ENCODE data around the gene PRIMA1. TPM values are rescaled to one million over a fixed set of nuclear protein-coding genes. Genes with fewer than 3 reads are reported as not detected.
A peak's percentile ranks its signal among the peaks of the same experiment; 100 is the strongest.

Gene PRIMA1
- polyA plus RNA-seq, 1 of the 3 experiments (the other 2 are of a cell fraction) = 0.18 TPM

GRCh38 chr14:93784878-93785277, 3.4 kb downstream of the PRIMA1 start:
- Histone ChIP-seq H3K4me1 (ENCODE audit: control insufficient read depth in 1 of 2, insufficient read depth in 2 of 2, low read depth in 1 of 2, low read length in 1 of 2) (peaks cover 0 to 54% of the 10 kb centered on the region in 2 experiments; a peak in 2 of 4 replicates), H3K9ac (no peak overlapping the region), H3K36me3 (replicated peaks in 1 of 2; ENCODE audit: control insufficient read depth in 1 of 2, insufficient read depth in 2 of 2, low read length in 1 of 2) (no peaks in the 10 kb centered on the region), H3K79me2 (ENCODE audit: insufficient read depth) (no peaks in the 10 kb centered on the region), H4K20me1 (ENCODE audit: insufficient read depth) (no peaks in the 10 kb centered on the region), H2AFZ (ENCODE audit: low read depth) (no peak overlapping the region), H3K9me3 (no peaks in the 10 kb centered on the region), H3K27ac (ENCODE audit: low read depth in 2 of 2, low read length in 1 of 2) (peak overlapping the region in 1 of 2 experiments; percentile 76; a peak in 2 of 4 replicates), H3F3A (replicated peaks; ENCODE audit: insufficient read depth) (no peaks in the 10 kb centered on the region), H3K4me2 (no peak overlapping the region), H3K4me3 (ENCODE audit: low read depth in 2 of 2, low read length in 1 of 2) (no peak overlapping the region), H3K27me3 (ENCODE audit: insufficient read depth) (no peaks in the 10 kb centered on the region), H3K9me2 (no peaks in the 10 kb centered on the region)
- TF ChIP-seq MXI1 (IDR thresholded peaks at IDR 0.05; ENCODE audit: low read depth, low read length) (no peak), TAF1 (IDR thresholded peaks at IDR 0.05; ENCODE audit: borderline replicate concordance, low read depth, low read length) (no peak), NFIC (IDR thresholded peaks at IDR 0.05; ENCODE audit: borderline replicate concordance) (no peak), REST (IDR thresholded peaks at IDR 0.05; ENCODE audit: low read depth, low read length) (no peak), MEF2A (IDR thresholded peaks at IDR 0.05; ENCODE audit: borderline replicate concordance, low read depth) (no peak), SIN3A (IDR thresholded peaks at IDR 0.05; ENCODE audit: borderline replicate concordance, low read depth, low read length) (no peak), CTCF (IDR thresholded peaks at IDR 0.05) (no peak), CHD2 (IDR thresholded peaks at IDR 0.05; ENCODE audit: low read length, partially characterized antibody) (no peak), NRF1 (IDR thresholded peaks at IDR 0.05; ENCODE audit: low read depth, low read length) (no peak), RXRA (IDR thresholded peaks at IDR 0.05; ENCODE audit: borderline replicate concordance, low read depth) (no peak), GABPA (IDR thresholded peaks at IDR 0.05; ENCODE audit: low read depth) (no peak), TCF12 (IDR thresholded peaks at IDR 0.05) (no peak), GATA2 (CRISPR knock-in tag; IDR thresholded peaks at IDR 0.05) (no peak), ELF1 (IDR thresholded peaks at IDR 0.05) (no peak), ZBTB33 (IDR thresholded peaks at IDR 0.05; ENCODE audit: borderline replicate concordance, low read depth) (no peak)
- ChIA-PET POLR2A (interaction anchor here (1.6 to 2.0 kb wide), 2 partner anchors 25 to 36 kb away, joined by 4 to 16 read pairs; no protein-coding TSS in a partner anchor), CTCF (interaction anchor here (0.9 to 9.6 kb wide), 9 partner anchors 9 to 130 kb away, joined by 3 to 127 read pairs (median 7); no protein-coding TSS in a partner anchor)
- DNase-seq = peak; percentile 60
- WGBS (ENCODE audit: low lambda C conversion rate) = 46% methylated on average over 2 of the region's 3 CpGs

All from SK-N-SH (cell line).